ENCODE results near the gene ZNF277. TPM values are rescaled to one million over a fixed set of nuclear protein-coding genes. Genes with fewer than 3 reads are reported as not detected.

ZNF277 gene
- total RNA-seq, 1 donor from 2014 or later: 21.6 TPM

DNA sequence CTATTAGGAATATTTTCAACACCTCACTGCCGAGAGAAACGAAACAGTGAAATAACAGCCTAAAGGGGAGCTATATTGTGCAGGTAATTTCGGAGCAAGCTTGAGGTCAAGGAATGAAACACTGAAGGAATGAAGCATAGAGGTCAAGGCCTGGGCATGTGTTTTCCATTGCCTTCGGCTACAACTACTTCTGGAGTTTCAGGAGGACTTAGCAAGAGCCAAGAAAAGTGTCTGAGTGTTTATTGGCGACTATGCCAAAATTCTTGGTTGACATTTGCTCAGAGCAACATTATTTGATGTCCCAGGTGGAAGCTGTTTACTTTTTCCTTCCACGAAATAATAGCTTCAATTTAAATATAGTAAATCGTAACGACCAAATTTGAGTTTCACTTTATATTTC, 154.2 kb downstream of the ZNF277 start:
- H3K4me1 ChIP-seq: no peaks in the 10 kb centered on the region
- H3K36me3 ChIP-seq: no peaks in the 10 kb centered on the region
- H3K4me3 ChIP-seq: no peak overlapping the region
- H3K27me3 ChIP-seq: no peaks in the 10 kb centered on the region
- TF ChIP-seq POLR2A (IDR thresholded peaks at IDR 0.05) (no peak), POLR2AphosphoS5 (IDR thresholded peaks at IDR 0.05; ENCODE audit: insufficient read depth in 1 of 2, low read depth in 1 of 2) (no peak)
- TF ChIP-seq, protein P1, sequence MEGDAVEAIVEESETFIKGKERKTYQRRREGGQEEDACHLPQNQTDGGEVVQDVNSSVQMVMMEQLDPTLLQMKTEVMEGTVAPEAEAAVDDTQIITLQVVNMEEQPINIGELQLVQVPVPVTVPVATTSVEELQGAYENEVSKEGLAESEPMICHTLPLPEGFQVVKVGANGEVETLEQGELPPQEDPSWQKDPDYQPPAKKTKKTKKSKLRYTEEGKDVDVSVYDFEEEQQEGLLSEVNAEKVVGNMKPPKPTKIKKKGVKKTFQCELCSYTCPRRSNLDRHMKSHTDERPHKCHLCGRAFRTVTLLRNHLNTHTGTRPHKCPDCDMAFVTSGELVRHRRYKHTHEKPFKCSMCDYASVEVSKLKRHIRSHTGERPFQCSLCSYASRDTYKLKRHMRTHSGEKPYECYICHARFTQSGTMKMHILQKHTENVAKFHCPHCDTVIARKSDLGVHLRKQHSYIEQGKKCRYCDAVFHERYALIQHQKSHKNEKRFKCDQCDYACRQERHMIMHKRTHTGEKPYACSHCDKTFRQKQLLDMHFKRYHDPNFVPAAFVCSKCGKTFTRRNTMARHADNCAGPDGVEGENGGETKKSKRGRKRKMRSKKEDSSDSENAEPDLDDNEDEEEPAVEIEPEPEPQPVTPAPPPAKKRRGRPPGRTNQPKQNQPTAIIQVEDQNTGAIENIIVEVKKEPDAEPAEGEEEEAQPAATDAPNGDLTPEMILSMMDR (IDR thresholded peaks at IDR 0.05): no peak
- no peak overlapping the region for H3K27ac ChIP-seq
- DNase-seq (ENCODE audit: extremely low spot score in 2 of 2): no peak
- H3K9me3 ChIP-seq: no peaks in the 10 kb centered on the region
- intact Hi-C loops (cut with DNase I): no loop called here

DNA sequence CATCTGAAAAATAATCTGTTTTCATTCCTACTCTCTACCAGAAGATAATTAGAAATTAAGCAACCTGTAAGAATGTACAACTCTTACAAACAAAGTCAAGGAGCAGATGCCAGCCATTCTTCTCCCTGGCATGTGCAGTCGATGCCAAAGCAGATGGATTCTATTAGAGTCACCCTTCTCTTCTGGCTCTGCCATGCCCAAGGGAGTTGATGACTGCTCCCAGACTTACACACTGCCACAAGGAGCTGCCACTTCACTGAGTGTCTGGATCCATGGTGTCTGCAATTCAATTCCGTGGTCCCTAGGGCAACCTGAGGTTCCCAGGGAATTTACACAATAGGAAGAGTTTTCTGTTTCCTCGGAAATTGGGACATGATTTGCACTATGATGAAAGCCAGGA, 154.7 kb downstream of the ZNF277 start:
- no peaks in the 10 kb centered on the region for H3K36me3 ChIP-seq
- H3K27me3 ChIP-seq: no peaks in the 10 kb centered on the region
- no peaks in the 10 kb centered on the region for H3K9me3 ChIP-seq
- intact Hi-C loops (cut with DNase I): no loop called here
- TF ChIP-seq POLR2AphosphoS5 (IDR thresholded peaks at IDR 0.05; ENCODE audit: insufficient read depth in 1 of 2, low read depth in 1 of 2) (no peak), POLR2A (IDR thresholded peaks at IDR 0.05) (no peak)
- TF ChIP-seq, protein P1 (IDR thresholded peaks at IDR 0.05): no peak
- H3K27ac ChIP-seq: no peak overlapping the region
- no peak for DNase-seq (ENCODE audit: extremely low spot score in 2 of 2)
- no peaks in the 10 kb centered on the region for H3K4me1 ChIP-seq
- H3K4me3 ChIP-seq: no peak overlapping the region

DNA sequence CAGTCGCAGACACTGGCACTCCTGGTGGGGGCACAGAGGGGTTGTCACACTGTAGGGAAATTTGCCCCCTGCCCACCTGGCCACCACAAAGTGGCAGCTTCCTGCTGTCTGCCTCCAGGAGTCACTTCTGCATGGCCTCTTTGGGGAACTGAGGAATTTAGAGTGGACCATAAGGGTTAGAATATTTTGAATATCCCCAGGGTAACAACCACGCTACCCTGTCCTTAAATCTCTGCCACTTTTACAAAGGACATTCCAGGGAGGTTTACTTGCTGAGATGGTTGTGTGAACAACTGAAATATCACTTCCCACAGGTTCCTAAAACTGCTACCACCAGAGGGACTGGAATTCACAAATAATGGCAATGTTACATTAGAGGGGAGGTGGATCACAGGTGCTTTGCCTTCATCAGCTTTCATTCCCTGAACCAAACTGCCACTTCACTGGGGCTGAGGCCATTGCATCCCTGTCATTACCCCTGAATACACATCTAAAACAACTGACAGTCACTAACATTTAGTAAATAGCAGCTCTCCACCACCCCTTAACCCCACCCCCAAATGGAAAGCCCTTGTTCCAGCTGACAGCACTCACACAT, 155.7 kb downstream of the ZNF277 start:
- H3K4me3 ChIP-seq: no peak overlapping the region
- no peaks in the 10 kb centered on the region for H3K9me3 ChIP-seq
- H3K36me3 ChIP-seq: no peaks in the 10 kb centered on the region
- intact Hi-C loops (cut with DNase I): no loop called here
- TF ChIP-seq POLR2AphosphoS5 (IDR thresholded peaks at IDR 0.05; ENCODE audit: insufficient read depth in 1 of 2, low read depth in 1 of 2) (no peak), POLR2A (IDR thresholded peaks at IDR 0.05) (no peak)
- TF ChIP-seq, protein P1 (IDR thresholded peaks at IDR 0.05): no peak
- H3K27ac ChIP-seq: no peak overlapping the region
- DNase-seq (ENCODE audit: extremely low spot score in 2 of 2): no peak
- H3K4me1 ChIP-seq: no peaks in the 10 kb centered on the region
- no peaks in the 10 kb centered on the region for H3K27me3 ChIP-seq

DNA sequence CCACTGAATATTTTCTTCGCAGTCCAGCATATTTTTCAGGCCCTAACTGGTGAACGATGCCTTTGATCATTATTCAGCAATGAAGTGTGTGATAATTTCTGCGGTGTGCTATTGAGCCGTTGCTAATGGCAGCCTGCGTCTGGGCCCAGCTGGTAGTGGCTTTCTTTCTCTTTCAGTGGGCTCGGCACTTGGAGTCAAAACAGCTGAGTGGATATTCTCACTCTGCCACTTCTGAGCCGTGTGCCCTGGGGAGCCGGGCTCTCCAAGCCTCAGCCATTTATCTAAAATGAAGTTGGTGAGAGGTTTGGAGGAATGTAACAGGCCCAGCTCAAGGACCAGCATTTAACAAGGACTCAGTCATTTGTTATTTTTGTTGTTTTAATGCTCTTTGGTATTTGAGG, 156.2 kb downstream of the ZNF277 start:
- H3K4me1 ChIP-seq: no peaks in the 10 kb centered on the region
- H3K36me3 ChIP-seq: no peaks in the 10 kb centered on the region
- intact Hi-C loops (cut with DNase I): no loop called here
- no peak overlapping the region for H3K4me3 ChIP-seq
- DNase-seq (ENCODE audit: extremely low spot score in 2 of 2): no peak
- no peaks in the 10 kb centered on the region for H3K9me3 ChIP-seq
- no peak for TF ChIP-seq POLR2AphosphoS5 (IDR thresholded peaks at IDR 0.05; ENCODE audit: insufficient read depth in 1 of 2, low read depth in 1 of 2)
- TF ChIP-seq POLR2A (IDR thresholded peaks at IDR 0.05): no peak
- TF ChIP-seq, protein P1 (IDR thresholded peaks at IDR 0.05): no peak
- no peak overlapping the region for H3K27ac ChIP-seq
- no peaks in the 10 kb centered on the region for H3K27me3 ChIP-seq

DNA sequence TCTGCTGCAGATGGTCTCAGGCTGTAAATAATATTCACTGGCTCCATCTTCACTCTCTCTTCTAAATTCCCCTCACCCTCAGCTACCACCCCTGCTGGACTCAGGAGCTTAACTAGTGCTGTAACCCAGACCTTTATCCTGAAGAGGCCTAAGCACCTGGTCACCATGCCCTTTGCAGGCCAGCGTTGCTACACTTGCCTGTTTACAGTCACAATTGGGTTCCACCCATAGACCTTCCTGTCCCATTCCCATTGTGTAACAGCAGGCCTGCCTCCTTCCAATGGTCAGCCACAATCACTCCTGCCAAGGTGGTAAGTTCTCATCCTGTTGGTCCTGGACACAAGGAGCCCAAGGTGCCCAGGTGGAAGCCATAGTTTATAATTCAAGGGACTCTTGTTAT, 157.9 kb downstream of the ZNF277 start:
- H3K4me1 ChIP-seq: no peaks in the 10 kb centered on the region
- DNase-seq (ENCODE audit: extremely low spot score in 2 of 2): no peak
- no peaks in the 10 kb centered on the region for H3K9me3 ChIP-seq
- no peak overlapping the region for H3K27ac ChIP-seq
- no peaks in the 10 kb centered on the region for H3K36me3 ChIP-seq
- intact Hi-C loops (cut with DNase I): no loop called here
- no peak for TF ChIP-seq POLR2AphosphoS5 (IDR thresholded peaks at IDR 0.05; ENCODE audit: insufficient read depth in 1 of 2, low read depth in 1 of 2)
- TF ChIP-seq, protein P1 (IDR thresholded peaks at IDR 0.05): no peak
- no peaks in the 10 kb centered on the region for H3K27me3 ChIP-seq
- H3K4me3 ChIP-seq: no peak overlapping the region

Data from vagina (tissue), 2 donors.